Mammary epithelial cell (primary cell): Measurements from ENCODE around the gene BID.

Experiments
- EZH2 ChIP-seq: IDR thresholded peaks from 2 replicates; pipeline ENCODE4 v1.6.1; 2012; ENCODE audit warnings: low read length, inconsistent platforms, borderline replicate concordance
- TF ChIP-seq, protein P1 (sequence below), 2 donors: IDR thresholded peaks in 1 of 2; conservative IDR thresholded peaks in 1 of 2; 2 replicates each; pipeline ENCODE4 v1.5.1; 2011 to 2012; ENCODE audit warnings: inconsistent platforms in 2 of 2, low read length in 2 of 2, mild to moderate bottlenecking in 2 of 2, control low read depth in 1 of 2, low read depth in 1 of 2; ENCODE audit not compliant: insufficient read depth in 1 of 2; ENCODE audit errors: extremely low read depth in 1 of 2

DNA sequence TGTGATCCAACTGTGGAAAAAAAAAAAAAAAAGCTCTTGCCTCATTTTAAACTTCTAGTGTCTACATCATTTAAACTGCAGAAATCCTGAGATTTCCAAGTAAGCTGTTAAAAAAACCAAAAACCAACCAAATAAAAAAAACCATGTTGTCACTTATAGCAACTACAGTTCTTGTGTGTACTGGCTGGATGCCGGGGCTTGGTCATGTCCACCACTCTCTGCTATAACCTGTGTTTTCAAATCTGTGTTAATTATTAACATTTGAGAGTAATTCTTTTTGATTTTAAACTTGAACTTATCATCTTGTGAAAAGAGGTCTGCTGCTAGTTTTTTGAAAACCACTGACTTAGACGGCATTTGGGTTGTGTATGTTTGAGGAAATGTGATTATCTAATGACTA lies 32.2 kb upstream of the BID start:
- TF ChIP-seq, protein P1, sequence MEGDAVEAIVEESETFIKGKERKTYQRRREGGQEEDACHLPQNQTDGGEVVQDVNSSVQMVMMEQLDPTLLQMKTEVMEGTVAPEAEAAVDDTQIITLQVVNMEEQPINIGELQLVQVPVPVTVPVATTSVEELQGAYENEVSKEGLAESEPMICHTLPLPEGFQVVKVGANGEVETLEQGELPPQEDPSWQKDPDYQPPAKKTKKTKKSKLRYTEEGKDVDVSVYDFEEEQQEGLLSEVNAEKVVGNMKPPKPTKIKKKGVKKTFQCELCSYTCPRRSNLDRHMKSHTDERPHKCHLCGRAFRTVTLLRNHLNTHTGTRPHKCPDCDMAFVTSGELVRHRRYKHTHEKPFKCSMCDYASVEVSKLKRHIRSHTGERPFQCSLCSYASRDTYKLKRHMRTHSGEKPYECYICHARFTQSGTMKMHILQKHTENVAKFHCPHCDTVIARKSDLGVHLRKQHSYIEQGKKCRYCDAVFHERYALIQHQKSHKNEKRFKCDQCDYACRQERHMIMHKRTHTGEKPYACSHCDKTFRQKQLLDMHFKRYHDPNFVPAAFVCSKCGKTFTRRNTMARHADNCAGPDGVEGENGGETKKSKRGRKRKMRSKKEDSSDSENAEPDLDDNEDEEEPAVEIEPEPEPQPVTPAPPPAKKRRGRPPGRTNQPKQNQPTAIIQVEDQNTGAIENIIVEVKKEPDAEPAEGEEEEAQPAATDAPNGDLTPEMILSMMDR (conservative IDR thresholded peaks at IDR 0.05 in 1 of 2, IDR thresholded peaks at IDR 0.05 in 1 of 2; ENCODE audit: extremely low read depth in 1 of 2, insufficient read depth in 1 of 2, low read depth in 1 of 2, low read length in 2 of 2), result no peak
- TF ChIP-seq EZH2, result no peak
